Left ventricle myocardium inferior (tissue), 1 donor: ENCODE measurements around the gene BMPR1B. TPM values are rescaled to one million over a fixed set of nuclear protein-coding genes. Genes with fewer than 3 reads are reported as not detected.
A peak's percentile ranks its signal among the peaks of the same experiment; 100 is the strongest.

Experiments
- DNase-seq: peaks from one replicate; pipeline ENCODE4 v3.0.0-alpha.2; 2020
- H3K27ac ChIP-seq: fragments of 200-600 bp; replicated peaks from 2 replicates; pipeline ENCODE4 v1.8.0; 2021
- H3K27me3 ChIP-seq: fragments of 200-600 bp; 2 replicates; pipeline ENCODE4 v1.8.0; 2021; ENCODE audit warnings: low read depth
- H3K36me3 ChIP-seq: fragments of 200-600 bp; 2 replicates; pipeline ENCODE4 v1.8.0; 2021
- H3K4me1 ChIP-seq: fragments of 200-600 bp; 2 replicates; pipeline ENCODE4 v1.8.0; 2021
- H3K4me3 ChIP-seq: fragments of 200-600 bp; 2 replicates; pipeline ENCODE4 v1.8.0; 2021; ENCODE audit warnings: mild to moderate bottlenecking, moderate library complexity
- H3K9me3 ChIP-seq: fragments of 200-600 bp; replicated peaks from 2 replicates; pipeline ENCODE4 v1.8.0; 2021
- intact Hi-C: fragments of 100-400 bp; cut with micrococcal nuclease; formaldehyde crosslinking; loops from one replicate; pipeline ENCODE4 v1.11.0; 2022
- total RNA-seq: library from RNA; stranded (reverse); fragmentation: NEBNext Ultra II Directional; extraction: Animal tissue kit (Norgen Biotek cat#: 25700); gene quantifications from one replicate; pipeline ENCODE4 v1.2.1, GENCODE V29; 2021
- TF ChIP-seq, protein P1 (sequence below): fragments of 200-600 bp; IDR thresholded peaks from 2 replicates; pipeline ENCODE4 v1.8.0; 2021; ENCODE audit warnings: antibody characterized with exemption, mild to moderate bottlenecking, borderline replicate concordance
- donor health status: DM: no; HTN: yes; CAD: no; lungs with severe emphysema.

The BMPR1B gene
- total RNA-seq, 1 donor from 2014 or later: 3.0 TPM

DNA sequence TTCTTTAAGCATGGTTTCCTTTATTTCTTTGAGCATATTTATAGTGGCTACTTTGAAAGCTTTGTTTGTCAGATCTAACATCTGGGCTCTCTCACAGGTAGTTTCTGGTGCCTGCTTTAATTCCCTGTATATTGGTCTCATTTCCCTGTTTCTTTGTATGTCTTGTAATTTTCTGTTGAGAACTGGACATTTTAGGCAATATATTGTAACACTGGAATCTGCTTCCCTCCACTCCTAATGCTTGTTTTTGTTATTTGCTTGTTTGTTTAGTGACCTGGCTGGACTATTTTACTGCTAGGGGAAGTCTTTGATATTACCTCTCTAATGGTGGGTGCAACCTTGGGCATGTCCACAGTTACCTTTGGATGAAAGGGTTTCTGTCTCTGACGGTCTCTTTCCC, 25.0 kb downstream of the BMPR1B start:
- Histone ChIP-seq H3K4me1 (no peaks in the 10 kb centered on the region), H3K4me3 (no peak overlapping the region), H3K36me3 (no peaks in the 10 kb centered on the region), H3K27ac (no peak overlapping the region), H3K9me3 (peaks cover 34% of the 10 kb centered on the region), H3K27me3 (no peaks in the 10 kb centered on the region)
- TF ChIP-seq, protein P1, sequence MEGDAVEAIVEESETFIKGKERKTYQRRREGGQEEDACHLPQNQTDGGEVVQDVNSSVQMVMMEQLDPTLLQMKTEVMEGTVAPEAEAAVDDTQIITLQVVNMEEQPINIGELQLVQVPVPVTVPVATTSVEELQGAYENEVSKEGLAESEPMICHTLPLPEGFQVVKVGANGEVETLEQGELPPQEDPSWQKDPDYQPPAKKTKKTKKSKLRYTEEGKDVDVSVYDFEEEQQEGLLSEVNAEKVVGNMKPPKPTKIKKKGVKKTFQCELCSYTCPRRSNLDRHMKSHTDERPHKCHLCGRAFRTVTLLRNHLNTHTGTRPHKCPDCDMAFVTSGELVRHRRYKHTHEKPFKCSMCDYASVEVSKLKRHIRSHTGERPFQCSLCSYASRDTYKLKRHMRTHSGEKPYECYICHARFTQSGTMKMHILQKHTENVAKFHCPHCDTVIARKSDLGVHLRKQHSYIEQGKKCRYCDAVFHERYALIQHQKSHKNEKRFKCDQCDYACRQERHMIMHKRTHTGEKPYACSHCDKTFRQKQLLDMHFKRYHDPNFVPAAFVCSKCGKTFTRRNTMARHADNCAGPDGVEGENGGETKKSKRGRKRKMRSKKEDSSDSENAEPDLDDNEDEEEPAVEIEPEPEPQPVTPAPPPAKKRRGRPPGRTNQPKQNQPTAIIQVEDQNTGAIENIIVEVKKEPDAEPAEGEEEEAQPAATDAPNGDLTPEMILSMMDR: no peak
- intact Hi-C loops: no loop called here
- DNase-seq: no peak

DNA sequence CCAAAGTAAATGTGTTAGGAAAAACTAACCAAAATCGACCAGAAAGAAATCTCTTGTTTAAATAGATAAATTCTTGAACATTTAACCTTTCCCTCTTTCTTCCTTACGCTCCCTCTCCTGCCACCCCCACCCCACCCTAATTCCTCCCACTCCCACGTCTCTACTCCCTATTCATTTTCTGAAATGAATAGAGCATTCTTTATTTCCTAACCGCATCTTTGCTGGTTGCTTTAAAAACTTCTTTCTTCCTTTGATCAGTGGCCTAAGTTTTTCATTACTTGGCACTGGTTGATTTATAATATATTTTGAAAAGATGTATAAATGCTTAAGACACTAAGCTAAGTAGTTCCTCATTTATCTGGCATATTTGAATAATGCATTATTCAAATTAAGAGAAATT, 33.9 kb downstream of the BMPR1B start:
- Histone ChIP-seq H3K27ac (no peak overlapping the region), H3K9me3 (no peaks in the 10 kb centered on the region), H3K27me3 (no peaks in the 10 kb centered on the region), H3K4me3 (no peak overlapping the region), H3K36me3 (no peaks in the 10 kb centered on the region), H3K4me1 (no peaks in the 10 kb centered on the region)
- intact Hi-C loops: no loop called here
- TF ChIP-seq, protein P1: no peak
- DNase-seq: no peak

DNA sequence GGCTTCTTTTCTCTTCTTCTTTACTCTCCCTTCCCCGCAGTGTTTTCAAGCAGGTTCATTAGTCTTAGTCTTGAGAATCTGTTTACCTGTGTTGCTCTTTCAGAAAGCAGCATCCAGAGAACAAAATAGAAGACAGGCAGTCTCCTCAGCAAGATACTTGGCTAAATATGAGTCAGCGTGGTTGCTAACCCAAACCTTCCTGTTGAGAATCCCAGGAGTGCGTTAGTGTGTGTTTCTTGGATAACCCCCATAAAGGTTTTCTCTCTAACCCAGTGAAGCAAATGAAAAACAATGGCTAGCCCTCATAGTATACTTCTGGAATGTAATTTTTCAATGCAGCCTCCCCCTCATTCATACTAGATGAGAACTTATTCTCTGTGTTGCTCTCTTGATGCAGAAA, 41.1 kb downstream of the BMPR1B start:
- TF ChIP-seq, protein P1: no peak

DNA sequence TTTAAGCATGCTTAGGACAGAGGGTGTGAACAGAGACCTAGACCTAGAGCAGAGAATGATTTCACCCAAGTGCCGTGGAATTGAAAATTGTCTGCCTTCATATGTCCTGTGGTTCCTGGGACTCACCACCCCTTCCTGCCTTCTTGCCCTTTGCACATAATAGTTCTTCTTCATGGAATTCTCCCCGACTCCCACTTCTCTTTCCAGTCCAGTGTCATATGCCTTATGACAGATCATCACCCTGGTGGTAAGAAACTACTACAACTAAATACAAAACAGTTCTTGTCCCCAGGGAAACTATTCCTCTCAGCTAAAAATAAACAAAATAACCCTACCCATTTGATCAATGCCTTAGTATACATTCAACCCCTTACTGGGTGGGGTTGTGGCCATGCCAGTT, 43.3 kb downstream of the BMPR1B start:
- H3K9me3 ChIP-seq: no peaks in the 10 kb centered on the region
- no peak overlapping the region for H3K4me3 ChIP-seq
- TF ChIP-seq, protein P1: no peak
- H3K27ac ChIP-seq: no peak overlapping the region
- intact Hi-C loops: no loop called here
- H3K27me3 ChIP-seq: peaks cover 33% of the 10 kb centered on the region
- H3K36me3 ChIP-seq: no peaks in the 10 kb centered on the region
- DNase-seq: no peak
- H3K4me1 ChIP-seq: peaks cover 13% of the 10 kb centered on the region

More for the DNA sequence above, 41.1 kb downstream of the BMPR1B start:
- H3K27me3 ChIP-seq: peaks cover 33% of the 10 kb centered on the region
- intact Hi-C loops: no loop called here
- no peaks in the 10 kb centered on the region for H3K36me3 ChIP-seq
- DNase-seq: no peak
- H3K4me3 ChIP-seq: no peak overlapping the region
- H3K27ac ChIP-seq: no peak overlapping the region
- H3K9me3 ChIP-seq: no peaks in the 10 kb centered on the region
- peaks cover 13% of the 10 kb centered on the region for H3K4me1 ChIP-seq

DNA sequence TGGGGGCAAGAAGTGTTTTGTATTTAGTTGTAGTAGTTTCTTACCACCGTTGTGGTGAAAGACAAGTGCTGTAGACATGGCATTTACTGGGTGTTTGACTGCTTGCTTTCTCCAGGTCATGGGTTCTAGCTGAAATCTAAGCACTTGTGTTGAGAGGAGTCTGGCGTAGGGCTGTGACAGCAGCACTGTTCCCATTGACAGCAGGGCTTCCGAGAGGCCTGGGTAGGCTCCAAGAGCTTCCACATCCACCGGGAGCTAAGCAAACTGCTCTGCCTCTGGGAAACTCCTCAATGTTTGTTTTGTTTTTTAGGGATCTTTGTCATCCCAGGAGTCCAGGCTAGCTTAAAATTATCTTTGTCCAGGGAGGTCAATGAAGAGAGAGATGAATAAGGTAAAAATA, 44.3 kb downstream of the BMPR1B start:
- no peak overlapping the region for H3K27ac ChIP-seq
- DNase-seq: peak; percentile 50

More for the DNA sequence above, 44.3 kb downstream of the BMPR1B start:
- TF ChIP-seq, protein P1: no peak
- Histone ChIP-seq H3K4me1 (peaks cover 13% of the 10 kb centered on the region), H3K36me3 (no peaks in the 10 kb centered on the region), H3K4me3 (no peak overlapping the region), H3K9me3 (no peaks in the 10 kb centered on the region), H3K27me3 (peaks cover 38% of the 10 kb centered on the region)
- intact Hi-C loops: no loop called here
